ENCODE data around the gene CLMN. TPM values are rescaled to one million over a fixed set of nuclear protein-coding genes. Genes with fewer than 3 reads are reported as not detected.

The CLMN gene
- total RNA-seq, 1 donor, result 1.1 TPM

DNA sequence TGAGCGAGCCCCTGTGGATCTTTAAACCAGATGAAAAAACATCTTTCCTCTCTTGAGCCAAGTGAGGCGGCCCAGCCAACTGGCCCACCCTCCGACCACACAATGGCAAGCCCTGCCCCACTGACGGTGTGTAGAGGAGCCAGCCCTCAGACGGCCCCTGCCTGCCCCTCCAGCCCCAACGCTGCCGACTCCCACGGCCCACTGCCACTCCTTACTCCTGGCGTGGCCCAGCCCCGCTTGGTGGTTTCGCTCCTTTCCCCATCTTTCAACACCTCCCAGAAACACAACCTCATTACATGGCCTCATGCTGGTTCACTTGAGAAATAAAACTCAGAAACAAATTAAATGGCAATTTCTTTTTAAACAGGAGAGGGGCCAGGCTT lies 81.8 kb downstream of the CLMN start:
- peaks cover 19% of the 10 kb centered on the region for H3K27me3 ChIP-seq (ENCODE audit: insufficient read depth, low read length)
- no peak overlapping the region for H2AFZ ChIP-seq (ENCODE audit: low read length)
- H3K4me1 ChIP-seq (ENCODE audit: insufficient read depth, low read length), result no peaks in the 10 kb centered on the region
- H3K9me3 ChIP-seq (ENCODE audit: low read depth, low read length), result no peaks in the 10 kb centered on the region
- TF ChIP-seq, protein P1, sequence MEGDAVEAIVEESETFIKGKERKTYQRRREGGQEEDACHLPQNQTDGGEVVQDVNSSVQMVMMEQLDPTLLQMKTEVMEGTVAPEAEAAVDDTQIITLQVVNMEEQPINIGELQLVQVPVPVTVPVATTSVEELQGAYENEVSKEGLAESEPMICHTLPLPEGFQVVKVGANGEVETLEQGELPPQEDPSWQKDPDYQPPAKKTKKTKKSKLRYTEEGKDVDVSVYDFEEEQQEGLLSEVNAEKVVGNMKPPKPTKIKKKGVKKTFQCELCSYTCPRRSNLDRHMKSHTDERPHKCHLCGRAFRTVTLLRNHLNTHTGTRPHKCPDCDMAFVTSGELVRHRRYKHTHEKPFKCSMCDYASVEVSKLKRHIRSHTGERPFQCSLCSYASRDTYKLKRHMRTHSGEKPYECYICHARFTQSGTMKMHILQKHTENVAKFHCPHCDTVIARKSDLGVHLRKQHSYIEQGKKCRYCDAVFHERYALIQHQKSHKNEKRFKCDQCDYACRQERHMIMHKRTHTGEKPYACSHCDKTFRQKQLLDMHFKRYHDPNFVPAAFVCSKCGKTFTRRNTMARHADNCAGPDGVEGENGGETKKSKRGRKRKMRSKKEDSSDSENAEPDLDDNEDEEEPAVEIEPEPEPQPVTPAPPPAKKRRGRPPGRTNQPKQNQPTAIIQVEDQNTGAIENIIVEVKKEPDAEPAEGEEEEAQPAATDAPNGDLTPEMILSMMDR (IDR thresholded peaks at IDR 0.05; ENCODE audit: extremely low read depth, low read depth, low read length), result no peak
- no peaks in the 10 kb centered on the region for H4K20me1 ChIP-seq (ENCODE audit: insufficient read depth, low read length)
- no peak overlapping the region for H3K4me2 ChIP-seq (ENCODE audit: insufficient read depth, low read length)
- no peak overlapping the region for H3K27ac ChIP-seq (ENCODE audit: low read depth, low read length)
- H3K36me3 ChIP-seq (ENCODE audit: insufficient read depth, low read length), result no peaks in the 10 kb centered on the region
- no peak overlapping the region for H3K4me3 ChIP-seq (ENCODE audit: insufficient read depth, low read length)
- DNase-seq (ENCODE audit: insufficient read length, low spot score, missing footprints), result no peak
- no peaks in the 10 kb centered on the region for H3K79me2 ChIP-seq (ENCODE audit: insufficient read depth, low read length)

DNA sequence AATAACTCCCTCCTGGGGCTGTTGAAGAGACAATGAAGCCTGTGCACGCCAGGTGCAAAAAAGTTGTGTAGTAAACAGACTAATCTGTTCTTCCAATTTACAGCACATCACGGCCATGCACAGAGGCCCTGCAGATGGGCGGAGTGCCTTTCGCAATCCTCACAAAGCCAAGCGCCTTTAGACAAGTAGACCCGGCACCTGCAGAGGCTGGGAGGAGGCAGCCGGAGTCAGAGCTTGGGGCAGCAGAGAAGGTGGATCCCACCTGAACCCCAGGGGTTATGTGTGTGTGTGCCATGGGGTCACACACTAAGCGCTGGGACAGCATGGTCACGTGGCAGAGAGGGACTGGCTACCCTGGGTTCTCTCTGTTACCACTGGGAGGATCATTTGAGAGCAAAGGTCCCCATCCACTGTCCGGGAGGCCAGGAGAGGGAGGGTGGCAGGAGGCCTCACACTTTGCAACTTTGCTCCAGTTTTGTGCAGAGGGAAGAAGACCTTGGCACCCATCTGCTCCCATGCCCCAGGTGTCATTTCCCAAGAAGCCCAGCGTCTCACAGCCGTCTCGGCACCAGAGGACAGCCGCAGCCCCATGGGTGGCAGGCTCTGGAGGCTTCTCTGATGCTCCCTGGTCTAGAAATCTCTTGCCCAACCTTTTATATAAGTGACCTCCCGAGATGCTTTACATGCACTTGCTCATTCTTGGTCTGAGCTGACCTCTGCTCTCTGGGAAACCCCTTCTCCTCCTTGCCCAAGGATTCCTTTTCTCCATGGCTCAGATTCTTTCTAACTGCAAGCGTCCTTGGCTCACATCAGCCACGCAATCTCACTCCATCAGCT lies 82.4 kb downstream of the CLMN start:
- H3K4me3 ChIP-seq (ENCODE audit: insufficient read depth, low read length), result no peak overlapping the region
- TF ChIP-seq, protein P1 (IDR thresholded peaks at IDR 0.05; ENCODE audit: extremely low read depth, low read depth, low read length), result no peak
- no peaks in the 10 kb centered on the region for H3K36me3 ChIP-seq (ENCODE audit: insufficient read depth, low read length)
- peaks cover 19% of the 10 kb centered on the region for H3K27me3 ChIP-seq (ENCODE audit: insufficient read depth, low read length)
- H4K20me1 ChIP-seq (ENCODE audit: insufficient read depth, low read length), result no peaks in the 10 kb centered on the region
- DNase-seq (ENCODE audit: insufficient read length, low spot score, missing footprints), result no peak
- H2AFZ ChIP-seq (ENCODE audit: low read length), result no peak overlapping the region
- no peaks in the 10 kb centered on the region for H3K79me2 ChIP-seq (ENCODE audit: insufficient read depth, low read length)
- H3K4me2 ChIP-seq (ENCODE audit: insufficient read depth, low read length), result no peak overlapping the region
- H3K4me1 ChIP-seq (ENCODE audit: insufficient read depth, low read length), result no peaks in the 10 kb centered on the region
- no peak overlapping the region for H3K27ac ChIP-seq (ENCODE audit: low read depth, low read length)
- H3K9me3 ChIP-seq (ENCODE audit: low read depth, low read length), result no peaks in the 10 kb centered on the region

- Histone ChIP-seq H3K79me2 (ENCODE audit: insufficient read depth, low read length) (no peaks in the 10 kb centered on the region), H4K20me1 (ENCODE audit: insufficient read depth, low read length) (no peaks in the 10 kb centered on the region), H3K9me3 (ENCODE audit: low read depth, low read length) (no peaks in the 10 kb centered on the region), H3K27me3 (ENCODE audit: insufficient read depth, low read length) (peaks cover 19% of the 10 kb centered on the region), H3K27ac (ENCODE audit: low read depth, low read length) (no peak overlapping the region), H3K4me1 (ENCODE audit: insufficient read depth, low read length) (no peaks in the 10 kb centered on the region), H3K36me3 (ENCODE audit: insufficient read depth, low read length) (no peaks in the 10 kb centered on the region), H3K4me3 (ENCODE audit: insufficient read depth, low read length) (no peak overlapping the region), H3K4me2 (ENCODE audit: insufficient read depth, low read length) (no peak overlapping the region), H2AFZ (ENCODE audit: low read length) (no peak overlapping the region)
- TF ChIP-seq, protein P1 (IDR thresholded peaks at IDR 0.05; ENCODE audit: extremely low read depth, low read depth, low read length), result no peak
- DNase-seq (ENCODE audit: insufficient read length, low spot score, missing footprints), result no peak
These were observed 83.5 kb downstream of the CLMN start for GRCh38 chr14:95236221-95236620.

- no peaks in the 10 kb centered on the region for H3K79me2 ChIP-seq (ENCODE audit: insufficient read depth, low read length)
- H3K4me3 ChIP-seq (ENCODE audit: insufficient read depth, low read length), result no peak overlapping the region
These were observed 83.9 kb downstream of the CLMN start for GRCh38 chr14:95235767-95236166.

More at GRCh38 chr14:95235767-95236166, 83.9 kb downstream of the CLMN start:
- TF ChIP-seq, protein P1 (IDR thresholded peaks at IDR 0.05; ENCODE audit: extremely low read depth, low read depth, low read length), result no peak
- Histone ChIP-seq H3K27me3 (ENCODE audit: insufficient read depth, low read length) (peaks cover 18% of the 10 kb centered on the region), H3K27ac (ENCODE audit: low read depth, low read length) (no peak overlapping the region), H2AFZ (ENCODE audit: low read length) (no peak overlapping the region), H4K20me1 (ENCODE audit: insufficient read depth, low read length) (no peaks in the 10 kb centered on the region), H3K4me2 (ENCODE audit: insufficient read depth, low read length) (no peak overlapping the region), H3K9me3 (ENCODE audit: low read depth, low read length) (no peaks in the 10 kb centered on the region), H3K4me1 (ENCODE audit: insufficient read depth, low read length) (no peaks in the 10 kb centered on the region), H3K36me3 (ENCODE audit: insufficient read depth, low read length) (no peaks in the 10 kb centered on the region)
- no peak for DNase-seq (ENCODE audit: insufficient read length, low spot score, missing footprints)
